ENCODE data around the gene HBG2. TPM values are rescaled to one million over a fixed set of nuclear protein-coding genes. Genes with fewer than 3 reads are reported as not detected.

The HBG2 gene
- total and polyA plus RNA-seq, 10 of the 15 experiments (the other 5 are each of a cell fraction or from before 2014, with no cell fraction given) = 1.1 to 8.3 (median 2.9) TPM; not detected in 5

- H4K20me1 ChIP-seq (ENCODE audit: control insufficient read depth, insufficient read depth) = no peaks in the 10 kb centered on the region
- H3K4me1 ChIP-seq (ENCODE audit: control insufficient read depth, insufficient read depth, low read length) = no peaks in the 10 kb centered on the region; the same call in 1 of the 2 replicates
- ChIA-PET CTCF (no interaction called here), POLR2A (no interaction called here), SMC1A (ENCODE audit: uncharacterized antibody, unreplicated experiment) (interaction anchor here (0.7 kb wide), 1 partner anchor 10 kb away, joined by 3 read pairs; no protein-coding TSS in a partner anchor), RAD21 (ENCODE audit: unreplicated experiment) (no interaction called here)
- H3K4me3 ChIP-seq = no peak overlapping the region
- H3K27ac ChIP-seq (ENCODE audit: control insufficient read depth, insufficient read depth) = no peak overlapping the region
- no peak overlapping the region for H3K9ac ChIP-seq (ENCODE audit: control insufficient read depth, insufficient read depth, low read length)
- no peaks in the 10 kb centered on the region for H3K79me2 ChIP-seq (ENCODE audit: control insufficient read depth, insufficient read depth, low read length)
- H3K27me3 ChIP-seq (replicated peaks in 1 of 2; ENCODE audit: control insufficient read depth in 2 of 2, insufficient read depth in 2 of 2, low read length in 1 of 2) = no peaks in the 10 kb centered on the region
- ATAC-seq (no peak), DNase-seq (ENCODE audit: low read depth, low spot score) (no peak), FAIRE-seq (no peak)
- H3K36me3 ChIP-seq (ENCODE audit: control insufficient read depth in 2 of 2, insufficient read depth in 2 of 2, low read length in 1 of 2) = no peaks in the 10 kb centered on the region
- TF ChIP-seq CREM (IDR thresholded peaks at IDR 0.05; ENCODE audit: low read depth) = no peak
- TF ChIP-seq CREB1 (IDR thresholded peaks at IDR 0.05; ENCODE audit: low read depth) = no peak
- TF ChIP-seq STAT1 (conservative IDR thresholded peaks at IDR 0.05) = no peak
- TF ChIP-seq SUZ12 (IDR thresholded peaks at IDR 0.05; ENCODE audit: unreplicated experiment) = no peak
- TF ChIP-seq ZNF384 (IDR thresholded peaks at IDR 0.05; ENCODE audit: borderline replicate concordance, low read depth, low read length) = no peak
- no peak for TF ChIP-seq GATAD2B (conservative IDR thresholded peaks at IDR 0.05; ENCODE audit: low read depth)
- TF ChIP-seq PAX8 (IDR thresholded peaks at IDR 0.05) = no peak
- TF ChIP-seq NFIC (IDR thresholded peaks at IDR 0.05; ENCODE audit: low read depth, low read length) = no peak
- no peak overlapping the region for H3K4me2 ChIP-seq (ENCODE audit: control insufficient read depth, insufficient read depth)
- H3K9me3 ChIP-seq (replicated peaks; ENCODE audit: control insufficient read depth, insufficient read depth, low read length) = no peaks in the 10 kb centered on the region
- 60% methylated on average over 2 of the region's 2 CpGs for WGBS (ENCODE audit: insufficient coverage, insufficient replicate concordance, low lambda C conversion rate, missing lambda C conversion rate)
- no peak overlapping the region for H2AFZ ChIP-seq (ENCODE audit: control insufficient read depth, low read depth, low read length)
- no TSS peak for BruUV-seq (replicated peaks)
- intact Hi-C loops (cut with micrococcal nuclease; ENCODE audit: unreplicated experiment) = no loop called here
- in situ Hi-C loops (cut with MboI) = no loop called here
Measured at GRCh38 chr11:5237420-5237819, 17.2 kb downstream of the HBG2 start.

GRCh38 chr11:5235364-5236095 lies 19.1 kb downstream of the HBG2 start:
- Histone ChIP-seq H3K4me2 (ENCODE audit: control insufficient read depth, insufficient read depth) (no peak overlapping the region), H3K9ac (ENCODE audit: control insufficient read depth, insufficient read depth, low read length) (no peak overlapping the region), H3K27me3 (replicated peaks in 1 of 2; ENCODE audit: control insufficient read depth in 2 of 2, insufficient read depth in 2 of 2, low read length in 1 of 2) (no peaks in the 10 kb centered on the region), H3K9me3 (replicated peaks; ENCODE audit: control insufficient read depth, insufficient read depth, low read length) (no peaks in the 10 kb centered on the region), H3K4me3 (no peak overlapping the region), H3K4me1 (ENCODE audit: control insufficient read depth, insufficient read depth, low read length) (no peaks in the 10 kb centered on the region; the same call in 1 of the 2 replicates), H2AFZ (ENCODE audit: control insufficient read depth, low read depth, low read length) (no peak overlapping the region), H4K20me1 (ENCODE audit: control insufficient read depth, insufficient read depth) (no peaks in the 10 kb centered on the region), H3K27ac (ENCODE audit: control insufficient read depth, insufficient read depth) (no peak overlapping the region), H3K36me3 (ENCODE audit: control insufficient read depth in 2 of 2, insufficient read depth in 2 of 2, low read length in 1 of 2) (no peaks in the 10 kb centered on the region), H3K79me2 (ENCODE audit: control insufficient read depth, insufficient read depth, low read length) (no peaks in the 10 kb centered on the region)
- POLR2A ChIA-PET = no interaction called here
- in situ Hi-C loops (cut with MboI) (no loop called here), intact Hi-C loops (cut with micrococcal nuclease; ENCODE audit: unreplicated experiment) (no loop called here)
- no TSS peak for BruUV-seq (replicated peaks)
- CTCF ChIA-PET = no interaction called here
- RAD21 ChIA-PET (ENCODE audit: unreplicated experiment) = no interaction called here
- ATAC-seq (no peak), FAIRE-seq (no peak), DNase-seq (ENCODE audit: low read depth, low spot score) (no peak)
- 43% methylated on average over 5 of the region's 5 CpGs for WGBS (ENCODE audit: insufficient coverage, insufficient replicate concordance, low lambda C conversion rate, missing lambda C conversion rate)
- no peak for TF ChIP-seq RUNX3 (IDR thresholded peaks at IDR 0.05; ENCODE audit: low read length)
- no peak for TF ChIP-seq ATF3 (IDR thresholded peaks at IDR 0.05; ENCODE audit: borderline replicate concordance, extremely low read depth, low read depth, low read length)
- TF ChIP-seq USF1 (IDR thresholded peaks at IDR 0.05; ENCODE audit: borderline replicate concordance, extremely low read length, insufficient read depth, low read depth, low read length) = no peak
- no peak for TF ChIP-seq PBX3 (IDR thresholded peaks at IDR 0.05; ENCODE audit: insufficient replicate concordance, low read depth, low read length)
- no peak for TF ChIP-seq NR2C1 (IDR thresholded peaks at IDR 0.05)
- no peak for TF ChIP-seq SMAD1 (IDR thresholded peaks at IDR 0.05; ENCODE audit: low read depth, partially characterized antibody)
- SMC1A ChIA-PET (ENCODE audit: uncharacterized antibody, unreplicated experiment) = no interaction called here

All from GM12878 (cell line).